ENCODE results near the gene ASTN2.

GRCh38 chr9:116953271-116953670 lies 461.6 kb downstream of the ASTN2 start:
- TF ChIP-seq CTCF (IDR thresholded peaks at IDR 0.05; ENCODE audit: low read depth, low read length) (no peak), MAX (IDR thresholded peaks at IDR 0.05; ENCODE audit: low read depth, low read length) (no peak)
